GM12878 (cell line): ENCODE data around the gene CTDSP1. TPM values are rescaled to one million over a fixed set of nuclear protein-coding genes. Genes with fewer than 3 reads are reported as not detected.

Experiments
- ATAC-seq: fragments of 200-7000 bp; cut with Tn5 transposase; 3 replicates; pipeline ENCODE4 v1.9.1; 2020; ENCODE audit warnings: mild to moderate bottlenecking, moderate library complexity
- BruUV-seq: library from RNA; stranded (reverse); fragments of 400-500 nt; replicated peaks from 2 replicates; lab custom pipeline; 2021; lab: Mats Ljungman, UMichigan
- CTCF ChIA-PET: fragments of 300-600 bp; sonication (Branson Sonifier 250); formaldehyde crosslinking; extraction: SDS; loops from one replicate; lab custom pipeline; 2021; ENCODE audit warnings: inconsistent platforms; lab: Yijun Ruan, JAX
- POLR2A ChIA-PET: fragments of 350-600 bp; formaldehyde crosslinking; extraction: SDS; loops from one replicate; lab custom pipeline; 2021; ENCODE audit warnings: inconsistent platforms; lab: Charles Lee
- RAD21 ChIA-PET: fragments of 300-600 bp; sonication (Branson Sonifier 250); formaldehyde crosslinking; loops from one replicate; lab custom pipeline; 2023; ENCODE audit warnings: antibody characterized with exemption; ENCODE audit not compliant: unreplicated experiment; lab: Charles Lee
- SMC1A ChIA-PET: fragments of 300-600 bp; sonication (Branson Sonifier 250); formaldehyde crosslinking; loops from one replicate; lab custom pipeline; 2023; ENCODE audit not compliant: unreplicated experiment, uncharacterized antibody; lab: Charles Lee
- DNase-seq: peaks from one replicate; pipeline ENCODE4 v3.0.0-alpha.2; 2011; ENCODE audit warnings: low read depth, low spot score
- FAIRE-seq: peaks from 3 replicates; lab custom pipeline; 2011; peaks lifted over from hg19 to GRCh38; lab: Jason Lieb, UNC
- H2AFZ ChIP-seq: 2 replicates; pipeline ENCODE4 v1.6.0; 2011; ENCODE audit warnings: low read depth, low read length, control low read depth; ENCODE audit not compliant: control insufficient read depth
- H3K27ac ChIP-seq: 2 replicates; pipeline ENCODE4 v1.5.1; 2011; ENCODE audit warnings: control low read depth; ENCODE audit not compliant: control insufficient read depth, insufficient read depth
- H3K27me3 ChIP-seq, 2 experiments: replicated peaks in 1 of 2; 2 replicates each; pipeline versions ENCODE4 v1.6.0 to v1.6.1; 2011; ENCODE audit warnings: low read length in 1 of 2; ENCODE audit not compliant: control insufficient read depth in 2 of 2, insufficient read depth in 2 of 2
- H3K36me3 ChIP-seq, 2 experiments: 2 replicates each; pipeline ENCODE4 v1.5.1; 2011; ENCODE audit warnings: low read length in 1 of 2; ENCODE audit not compliant: control insufficient read depth in 2 of 2, insufficient read depth in 2 of 2
- H3K4me1 ChIP-seq: 2 replicates; pipeline ENCODE4 v1.6.1; 2011; ENCODE audit warnings: mild to moderate bottlenecking, low read length, moderate library complexity, mixed read lengths; ENCODE audit not compliant: control insufficient read depth, insufficient read depth
- H3K4me2 ChIP-seq: 2 replicates; pipeline ENCODE4 v1.6.0; 2011; ENCODE audit warnings: control low read depth; ENCODE audit not compliant: control insufficient read depth, insufficient read depth
- H3K4me3 ChIP-seq: fragments of 200-600 bp; sonication (generic); 2 replicates; pipeline ENCODE4 v1.5.1; 2016
- H3K79me2 ChIP-seq: 2 replicates; pipeline ENCODE4 v1.6.0; 2011; ENCODE audit warnings: low read length; ENCODE audit not compliant: control insufficient read depth, insufficient read depth
- H3K9ac ChIP-seq: 2 replicates; pipeline ENCODE4 v1.8.0; 2011; ENCODE audit warnings: low read length, control low read depth, mixed read lengths; ENCODE audit not compliant: control insufficient read depth, insufficient read depth
- H3K9me3 ChIP-seq: replicated peaks from 3 replicates; pipeline ENCODE4 v1.5.1; 2011; ENCODE audit warnings: mild to moderate bottlenecking, low read length; ENCODE audit not compliant: control insufficient read depth, insufficient read depth
- H4K20me1 ChIP-seq: 2 replicates; pipeline ENCODE4 v1.6.0; 2011; ENCODE audit not compliant: control insufficient read depth, insufficient read depth
- CREM ChIP-seq: IDR thresholded peaks from 2 replicates; pipeline ENCODE4 v1.6.1; 2014; ENCODE audit warnings: antibody characterized with exemption, low read depth
- DPF2 ChIP-seq: fragments of 450-650 bp; IDR thresholded peaks from 2 replicates; pipeline ENCODE4 v1.6.1; 2017; ENCODE audit warnings: mild to moderate bottlenecking
- E4F1 ChIP-seq: fragments of 450-650 bp; IDR thresholded peaks from 2 replicates; pipeline ENCODE4 v1.6.1; 2018; ENCODE audit warnings: borderline replicate concordance, mild to moderate bottlenecking; ENCODE audit not compliant: partially characterized antibody
- GATAD2B ChIP-seq: fragments of 450-650 bp; conservative IDR thresholded peaks from 2 replicates; pipeline ENCODE4 v1.6.1; 2017; ENCODE audit warnings: low read depth, mild to moderate bottlenecking, moderate library complexity
- POLR2AphosphoS2 ChIP-seq: IDR thresholded peaks from 2 replicates; pipeline ENCODE4 v1.6.1; 2011; ENCODE audit warnings: low read depth, mild to moderate bottlenecking, low read length, improper control_type of control experiment, moderate library complexity
- SIN3A ChIP-seq: IDR thresholded peaks from 2 replicates; pipeline ENCODE4 v1.6.1; 2012; ENCODE audit warnings: low read depth, low read length, improper control_type of control experiment
- SUPT20H ChIP-seq: IDR thresholded peaks from 2 replicates; pipeline ENCODE4 v1.6.1; 2011; ENCODE audit warnings: low read depth, mild to moderate bottlenecking, low read length, moderate library complexity, borderline replicate concordance; ENCODE audit not compliant: control insufficient read depth
- WGBS: methylation state at CpG from one replicate; pipeline ENCODE4 v1.1.6; 2016; ENCODE audit warnings: low lambda C conversion rate; ENCODE audit not compliant: insufficient replicate concordance, insufficient coverage; ENCODE audit errors: missing lambda C conversion rate; 5-methylcytosine and 5-hydroxymethylcytosine counted together
- in situ Hi-C: fragments of 300-500 bp; cut with MboI; formaldehyde crosslinking; loops from 9 replicates; pipeline ENCODE4 v1.14.3; 2018; ENCODE audit warnings: mixed read lengths
- intact Hi-C: fragments of 100-400 bp; cut with micrococcal nuclease; formaldehyde crosslinking; loops from one replicate; pipeline ENCODE4 v1.14.2; 2022; ENCODE audit not compliant: unreplicated experiment
- polyA plus RNA-seq, 11 experiments: library from polyadenylated mRNA; depleted of rRNA in 4 of 11; unstranded in 6 of 11; stranded (reverse) in 5 of 11; fragments of >200 nt; fragmentation: Nextera tagmentation in 4 of 11; fragmentation: Illumina TruSeq in 1 of 11; extraction: Ambion mirVana in 4 of 11; extraction: Trizol in 1 of 11; gene quantifications; 1 replicate in 1 of 11; 2 replicates in 10 of 11; pipeline versions ENCODE4 v1.2.1 to v1.2.3, GENCODE V29; 2011 to 2016; ENCODE audit warnings: inconsistent platforms in 2 of 11, missing spikeins in 2 of 11, low read depth in 1 of 11
- total RNA-seq, 4 experiments: library from RNA; depleted of rRNA in 3 of 4; stranded (reverse); fragments of >200 nt in 3 of 4; fragmentation: Illumina TruSeq in 1 of 4; extraction: Trizol in 1 of 4; gene quantifications; 2 replicates each; pipeline versions ENCODE4 v1.2.1 to v1.2.3, GENCODE V29; 2013 to 2021
- TF ChIP-seq, protein P1 (sequence below): IDR thresholded peaks from 2 replicates; pipeline ENCODE4 v1.6.1; 2011; ENCODE audit warnings: borderline replicate concordance, low read depth, mild to moderate bottlenecking, moderate library complexity, mixed read lengths, low read length; ENCODE audit not compliant: insufficient read depth; ENCODE audit errors: extremely low read length

CTDSP1 gene
- total and polyA plus RNA-seq, 10 of the 15 experiments (the other 5 are each of a cell fraction or from before 2014, with no cell fraction given): 3.0 to 75.9 (median 34.4) TPM

DNA sequence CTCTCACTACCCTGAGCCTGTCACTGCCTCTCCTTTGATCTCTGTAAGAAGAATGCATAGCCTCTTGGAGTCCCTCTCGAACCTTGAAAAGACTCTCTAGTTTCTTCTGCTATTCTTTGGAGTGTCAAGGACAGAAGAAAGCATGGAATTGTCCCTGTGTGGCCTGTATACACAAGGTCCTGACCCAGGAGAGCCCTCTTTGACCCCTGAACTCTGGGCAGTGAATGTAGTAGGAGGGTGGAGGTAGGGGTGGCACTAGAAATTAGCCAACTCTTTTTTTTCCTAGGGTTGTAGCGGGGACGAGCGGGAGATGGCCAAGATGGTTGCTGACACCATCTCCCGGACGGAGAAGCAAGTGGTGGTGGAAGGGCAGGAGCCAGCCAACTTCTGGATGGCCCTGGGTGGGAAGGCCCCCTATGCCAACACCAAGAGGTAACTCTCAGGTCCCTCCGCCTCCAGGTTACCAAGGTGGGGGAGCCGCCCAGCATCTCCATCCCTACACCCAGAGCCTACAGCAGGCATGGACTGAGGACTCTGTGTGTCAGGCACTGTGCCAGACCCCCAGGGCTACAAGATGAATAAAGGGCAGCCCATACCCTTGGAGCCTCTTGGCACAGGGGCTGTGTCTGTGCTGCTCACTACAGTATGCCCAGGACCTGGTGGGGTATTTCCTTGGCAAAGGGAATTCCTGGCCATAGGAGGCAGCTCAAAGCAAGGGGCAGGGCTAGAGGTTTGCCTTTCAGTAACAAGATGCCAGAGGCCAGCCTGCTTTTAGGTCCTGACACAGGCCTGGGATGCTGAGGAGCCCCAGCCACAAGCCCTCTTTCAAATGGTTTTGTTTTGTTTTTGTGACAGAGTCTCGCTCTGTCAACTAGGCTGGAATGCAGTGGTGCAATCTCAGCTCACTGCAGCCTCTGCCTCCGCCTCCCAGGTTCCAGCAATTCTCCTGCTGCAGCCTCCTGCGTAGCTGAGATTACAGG lies 35.6 kb downstream of the CTDSP1 start:
- Histone ChIP-seq H3K4me1 (peaks cover 12% of the 10 kb centered on the region), H3K4me3 (no peak overlapping the region), H3K9me3 (no peaks in the 10 kb centered on the region), H3K27ac (no peak overlapping the region), H3K36me3 (no peaks in the 10 kb centered on the region), H3K79me2 (no peaks in the 10 kb centered on the region), H2AFZ (no peak overlapping the region), H3K4me2 (no peak overlapping the region), H4K20me1 (no peaks in the 10 kb centered on the region)
- 85% methylated on average over 9 of the region's 11 CpGs for WGBS
- intact Hi-C loops (no loop called here), in situ Hi-C loops (no loop called here)
- no peak for DNase-seq
- no peak for FAIRE-seq
- ATAC-seq: no peak
- ChIA-PET RAD21 (no interaction called here), CTCF (interaction anchor here (0.7 kb wide), 1 partner anchor 107 kb away, joined by 3 read pairs; no protein-coding TSS in a partner anchor), SMC1A (no interaction called here), POLR2A (no interaction called here)
- no TSS peak for BruUV-seq
- TF ChIP-seq SUPT20H (no peak), GATAD2B (no peak), DPF2 (no peak), POLR2AphosphoS2 (no peak), CREM (no peak), SIN3A (no peak), E4F1 (no peak)
- TF ChIP-seq, protein P1, sequence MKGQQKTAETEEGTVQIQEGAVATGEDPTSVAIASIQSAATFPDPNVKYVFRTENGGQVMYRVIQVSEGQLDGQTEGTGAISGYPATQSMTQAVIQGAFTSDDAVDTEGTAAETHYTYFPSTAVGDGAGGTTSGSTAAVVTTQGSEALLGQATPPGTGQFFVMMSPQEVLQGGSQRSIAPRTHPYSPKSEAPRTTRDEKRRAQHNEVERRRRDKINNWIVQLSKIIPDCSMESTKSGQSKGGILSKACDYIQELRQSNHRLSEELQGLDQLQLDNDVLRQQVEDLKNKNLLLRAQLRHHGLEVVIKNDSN: no peak
- TF ChIP-seq, all 136 proteins: peak for 0
- H3K27me3 ChIP-seq: no peaks in the 10 kb centered on the region
- no peak overlapping the region for H3K9ac ChIP-seq
